ENCODE data around the gene DPYSL4. TPM values are rescaled to one million over a fixed set of nuclear protein-coding genes. Genes with fewer than 3 reads are reported as not detected.

The DPYSL4 gene
- total and polyA plus RNA-seq, 3 experiments from 2014 or later: 3.2 to 3.3 TPM; not detected in 1

- ChIA-PET POLR2A (no interaction called here), CTCF (no interaction called here)
- Histone ChIP-seq H3K27ac (ENCODE audit: low read depth, low read length) (no peak overlapping the region), H3K27me3 (ENCODE audit: insufficient read depth, low read length, poor library complexity, severe bottlenecking) (no peaks in the 10 kb centered on the region), H3K4me3 (ENCODE audit: low read length) (no peak overlapping the region), H3K9me3 (ENCODE audit: low read length) (no peaks in the 10 kb centered on the region), H3K36me3 (ENCODE audit: insufficient read depth, low read length) (no peaks in the 10 kb centered on the region), H3K4me1 (ENCODE audit: insufficient read depth, low read length) (no peaks in the 10 kb centered on the region)
- H3K36me3 Mint-ChIP-seq: peaks cover 0 to 3% (median 0%) of the 10 kb centered on the region in 3 donors
- no peak for DNase-seq
- H3K9me3 Mint-ChIP-seq: no peaks in the 10 kb centered on the region
- H3K27ac Mint-ChIP-seq: no peak overlapping the region
- H3K27me3 Mint-ChIP-seq: no peaks in the 10 kb centered on the region
- no peak overlapping the region for H3K4me3 Mint-ChIP-seq
- peaks cover 0 to 3% (median 0%) of the 10 kb centered on the region in 3 donors for H3K4me1 Mint-ChIP-seq
Measured at GRCh38 chr10:132240581-132240980, 53.8 kb downstream of the DPYSL4 start.

GRCh38 chr10:132241086-132241485 is 54.3 kb downstream of the DPYSL4 start:
- H3K4me1 Mint-ChIP-seq: peaks cover 0 to 3% (median 0%) of the 10 kb centered on the region in 3 donors

GRCh38 chr10:132241496-132241895 is 54.7 kb downstream of the DPYSL4 start:
- Mint-ChIP-seq H3K27me3 (no peaks in the 10 kb centered on the region), H3K9me3 (no peaks in the 10 kb centered on the region), H3K4me3 (no peak overlapping the region), H3K4me1 (peaks cover 0 to 3% (median 0%) of the 10 kb centered on the region in 3 donors), H3K36me3 (peaks cover 0 to 3% (median 0%) of the 10 kb centered on the region in 3 donors), H3K27ac (peak overlapping the region in 2 of 8 donors; percentile 17 to 24)
- DNase-seq: no peak
- Histone ChIP-seq H3K36me3 (ENCODE audit: insufficient read depth, low read length) (no peaks in the 10 kb centered on the region), H3K4me3 (ENCODE audit: low read length) (no peak overlapping the region), H3K9me3 (ENCODE audit: low read length) (no peaks in the 10 kb centered on the region), H3K4me1 (ENCODE audit: insufficient read depth, low read length) (no peaks in the 10 kb centered on the region), H3K27ac (ENCODE audit: low read depth, low read length) (no peak overlapping the region), H3K27me3 (ENCODE audit: insufficient read depth, low read length, poor library complexity, severe bottlenecking) (no peaks in the 10 kb centered on the region)
- ChIA-PET POLR2A (no interaction called here), CTCF (no interaction called here)

More at GRCh38 chr10:132241086-132241485, 54.3 kb downstream of the DPYSL4 start:
- DNase-seq: no peak
- Histone ChIP-seq H3K27ac (ENCODE audit: low read depth, low read length) (no peak overlapping the region), H3K36me3 (ENCODE audit: insufficient read depth, low read length) (no peaks in the 10 kb centered on the region), H3K4me3 (ENCODE audit: low read length) (no peak overlapping the region), H3K27me3 (ENCODE audit: insufficient read depth, low read length, poor library complexity, severe bottlenecking) (no peaks in the 10 kb centered on the region), H3K9me3 (ENCODE audit: low read length) (no peaks in the 10 kb centered on the region), H3K4me1 (ENCODE audit: insufficient read depth, low read length) (no peaks in the 10 kb centered on the region)
- no peak overlapping the region for H3K4me3 Mint-ChIP-seq
- no peaks in the 10 kb centered on the region for H3K9me3 Mint-ChIP-seq
- ChIA-PET POLR2A (no interaction called here), CTCF (no interaction called here)
- H3K27me3 Mint-ChIP-seq: no peaks in the 10 kb centered on the region
- peaks cover 0 to 3% (median 0%) of the 10 kb centered on the region in 3 donors for H3K36me3 Mint-ChIP-seq
- peak overlapping the region in 2 of 8 donors; percentile 17 to 24 for H3K27ac Mint-ChIP-seq

GRCh38 chr10:132242103-132242840 is 55.5 kb downstream of the DPYSL4 start:
- H3K27ac ChIP-seq (ENCODE audit: low read depth, low read length): no peak overlapping the region
- DNase-seq: no peak
- CTCF ChIA-PET: no interaction called here
- Mint-ChIP-seq H3K36me3 (peaks cover 0 to 3% (median 0%) of the 10 kb centered on the region in 3 donors), H3K9me3 (no peaks in the 10 kb centered on the region), H3K27me3 (no peaks in the 10 kb centered on the region), H3K4me1 (peaks cover 0 to 3% (median 0%) of the 10 kb centered on the region in 3 donors), H3K27ac (no peak overlapping the region), H3K4me3 (no peak overlapping the region)
- H3K4me1 ChIP-seq (ENCODE audit: insufficient read depth, low read length): no peaks in the 10 kb centered on the region
- no peaks in the 10 kb centered on the region for H3K9me3 ChIP-seq (ENCODE audit: low read length)
- H3K27me3 ChIP-seq (ENCODE audit: insufficient read depth, low read length, poor library complexity, severe bottlenecking): no peaks in the 10 kb centered on the region
- POLR2A ChIA-PET: no interaction called here
- H3K36me3 ChIP-seq (ENCODE audit: insufficient read depth, low read length): no peaks in the 10 kb centered on the region
- H3K4me3 ChIP-seq (ENCODE audit: low read length): no peak overlapping the region

GRCh38 chr10:132243141-132243540 is 56.4 kb downstream of the DPYSL4 start:
- H3K36me3 ChIP-seq (ENCODE audit: insufficient read depth, low read length): no peaks in the 10 kb centered on the region
- no peaks in the 10 kb centered on the region for H3K9me3 ChIP-seq (ENCODE audit: low read length)
- ChIA-PET CTCF (no interaction called here), POLR2A (no interaction called here)
- no peak overlapping the region for H3K4me3 ChIP-seq (ENCODE audit: low read length)
- no peaks in the 10 kb centered on the region for H3K27me3 ChIP-seq (ENCODE audit: insufficient read depth, low read length, poor library complexity, severe bottlenecking)
- Mint-ChIP-seq H3K27me3 (no peaks in the 10 kb centered on the region), H3K4me3 (no peak overlapping the region), H3K27ac (no peak overlapping the region), H3K9me3 (no peaks in the 10 kb centered on the region), H3K4me1 (peaks cover 0 to 3% (median 0%) of the 10 kb centered on the region in 3 donors), H3K36me3 (peaks cover 0 to 3% (median 0%) of the 10 kb centered on the region in 3 donors)
- DNase-seq: no peak
- no peak overlapping the region for H3K27ac ChIP-seq (ENCODE audit: low read depth, low read length)
- no peaks in the 10 kb centered on the region for H3K4me1 ChIP-seq (ENCODE audit: insufficient read depth, low read length)

GRCh38 chr10:132243626-132244025 is 56.9 kb downstream of the DPYSL4 start:
- POLR2A ChIA-PET: no interaction called here
- H3K36me3 Mint-ChIP-seq: peaks cover 0 to 1% (median 0%) of the 10 kb centered on the region in 3 donors
- H3K4me3 ChIP-seq (ENCODE audit: low read length): no peak overlapping the region
- CTCF ChIA-PET: no interaction called here
- H3K4me1 Mint-ChIP-seq: peaks cover 0 to 1% (median 0%) of the 10 kb centered on the region in 3 donors
- no peaks in the 10 kb centered on the region for H3K9me3 Mint-ChIP-seq
- H3K4me3 Mint-ChIP-seq: no peak overlapping the region
- H3K27me3 ChIP-seq (ENCODE audit: insufficient read depth, low read length, poor library complexity, severe bottlenecking): no peaks in the 10 kb centered on the region
- H3K36me3 ChIP-seq (ENCODE audit: insufficient read depth, low read length): no peaks in the 10 kb centered on the region
- no peak for DNase-seq
- no peak overlapping the region for H3K27ac Mint-ChIP-seq
- H3K9me3 ChIP-seq (ENCODE audit: low read length): no peaks in the 10 kb centered on the region
- H3K4me1 ChIP-seq (ENCODE audit: insufficient read depth, low read length): no peaks in the 10 kb centered on the region
- no peak overlapping the region for H3K27ac ChIP-seq (ENCODE audit: low read depth, low read length)
- H3K27me3 Mint-ChIP-seq: no peaks in the 10 kb centered on the region

- CTCF ChIA-PET: no interaction called here
- H3K27me3 Mint-ChIP-seq: no peaks in the 10 kb centered on the region
Measured at GRCh38 chr10:132245056-132245455, 58.3 kb downstream of the DPYSL4 start.

GRCh38 chr10:132246296-132246695 is 59.5 kb downstream of the DPYSL4 start:
- Histone ChIP-seq H3K9me3 (ENCODE audit: low read length) (no peaks in the 10 kb centered on the region), H3K27ac (ENCODE audit: low read depth, low read length) (no peak overlapping the region), H3K27me3 (ENCODE audit: insufficient read depth, low read length, poor library complexity, severe bottlenecking) (no peaks in the 10 kb centered on the region), H3K36me3 (ENCODE audit: insufficient read depth, low read length) (no peaks in the 10 kb centered on the region), H3K4me1 (ENCODE audit: insufficient read depth, low read length) (no peaks in the 10 kb centered on the region), H3K4me3 (ENCODE audit: low read length) (no peak overlapping the region)
- no peaks in the 10 kb centered on the region for H3K36me3 Mint-ChIP-seq
- H3K27ac Mint-ChIP-seq: no peak overlapping the region
- no peaks in the 10 kb centered on the region for H3K9me3 Mint-ChIP-seq
- DNase-seq: no peak
- H3K4me3 Mint-ChIP-seq: no peak overlapping the region
- ChIA-PET POLR2A (no interaction called here), CTCF (no interaction called here)
- no peaks in the 10 kb centered on the region for H3K4me1 Mint-ChIP-seq
- H3K27me3 Mint-ChIP-seq: no peaks in the 10 kb centered on the region

More at GRCh38 chr10:132245056-132245455, 58.3 kb downstream of the DPYSL4 start:
- H3K4me3 ChIP-seq (ENCODE audit: low read length): no peak overlapping the region
- H3K27me3 ChIP-seq (ENCODE audit: insufficient read depth, low read length, poor library complexity, severe bottlenecking): no peaks in the 10 kb centered on the region
- Mint-ChIP-seq H3K36me3 (no peaks in the 10 kb centered on the region), H3K4me1 (no peaks in the 10 kb centered on the region), H3K4me3 (no peak overlapping the region), H3K27ac (peak overlapping the region in 1 of 8 donors; percentile 41), H3K9me3 (no peaks in the 10 kb centered on the region)
- no peaks in the 10 kb centered on the region for H3K9me3 ChIP-seq (ENCODE audit: low read length)
- POLR2A ChIA-PET: no interaction called here
- H3K4me1 ChIP-seq (ENCODE audit: insufficient read depth, low read length): no peaks in the 10 kb centered on the region
- no peak for DNase-seq
- no peak overlapping the region for H3K27ac ChIP-seq (ENCODE audit: low read depth, low read length)
- H3K36me3 ChIP-seq (ENCODE audit: insufficient read depth, low read length): no peaks in the 10 kb centered on the region
